Peyer's patch (tissue), 4 donors: ENCODE measurements around the gene YARS2.
A peak's percentile ranks its signal among the peaks of the same experiment; 100 is the strongest.

ENCODE experiments used
- POLR2A ChIP-seq, 2 donors: fragments of 450-650 bp; IDR thresholded peaks; one replicate each; pipeline ENCODE4 v1.5.1; 2017; ENCODE audit warnings: antibody characterized with exemption in 2 of 2, mild to moderate bottlenecking in 2 of 2, moderate library complexity in 2 of 2
- TF ChIP-seq, protein P1 (sequence below), 6 experiments: fragments of 450-650 bp in 4 of 6; fragments of 200-600 bp in 2 of 6; sonication (generic) in 1 of 6; IDR thresholded peaks; one replicate each; pipeline ENCODE4 v1.5.1; 2017 to 2019; ENCODE audit warnings: antibody characterized with exemption in 6 of 6, mild to moderate bottlenecking in 3 of 6, moderate library complexity in 1 of 6

DNA sequence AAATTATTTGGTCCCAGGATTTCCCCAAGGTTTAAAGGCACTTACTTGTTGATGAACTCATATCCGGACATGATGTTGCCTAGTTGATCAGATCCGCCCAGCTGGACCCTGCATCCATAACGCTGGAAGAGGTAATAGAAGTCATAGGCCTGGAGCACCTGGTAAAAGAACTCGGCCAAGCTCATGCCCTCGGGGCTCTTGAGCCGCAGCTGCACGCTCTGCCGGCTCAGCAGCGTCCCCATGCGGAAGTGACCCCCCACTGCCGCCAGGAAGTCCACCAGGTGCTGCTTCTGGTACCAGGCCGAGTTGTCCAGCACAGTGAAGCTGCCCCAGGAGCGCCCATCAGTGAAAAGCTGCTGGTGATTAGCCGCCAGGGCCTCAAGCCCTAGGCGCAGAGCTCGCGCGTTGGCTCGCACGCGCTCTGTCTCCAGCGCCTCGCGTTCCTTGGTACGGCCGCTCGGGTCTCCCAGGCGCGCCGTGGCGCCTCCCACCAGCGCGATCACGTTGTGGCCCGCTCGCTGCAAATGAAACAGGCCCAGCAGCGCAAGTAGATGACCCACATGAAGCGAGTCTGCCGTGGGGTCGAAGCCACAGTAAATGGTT is 545 bp downstream of the YARS2 start:
- TF ChIP-seq, protein P1, sequence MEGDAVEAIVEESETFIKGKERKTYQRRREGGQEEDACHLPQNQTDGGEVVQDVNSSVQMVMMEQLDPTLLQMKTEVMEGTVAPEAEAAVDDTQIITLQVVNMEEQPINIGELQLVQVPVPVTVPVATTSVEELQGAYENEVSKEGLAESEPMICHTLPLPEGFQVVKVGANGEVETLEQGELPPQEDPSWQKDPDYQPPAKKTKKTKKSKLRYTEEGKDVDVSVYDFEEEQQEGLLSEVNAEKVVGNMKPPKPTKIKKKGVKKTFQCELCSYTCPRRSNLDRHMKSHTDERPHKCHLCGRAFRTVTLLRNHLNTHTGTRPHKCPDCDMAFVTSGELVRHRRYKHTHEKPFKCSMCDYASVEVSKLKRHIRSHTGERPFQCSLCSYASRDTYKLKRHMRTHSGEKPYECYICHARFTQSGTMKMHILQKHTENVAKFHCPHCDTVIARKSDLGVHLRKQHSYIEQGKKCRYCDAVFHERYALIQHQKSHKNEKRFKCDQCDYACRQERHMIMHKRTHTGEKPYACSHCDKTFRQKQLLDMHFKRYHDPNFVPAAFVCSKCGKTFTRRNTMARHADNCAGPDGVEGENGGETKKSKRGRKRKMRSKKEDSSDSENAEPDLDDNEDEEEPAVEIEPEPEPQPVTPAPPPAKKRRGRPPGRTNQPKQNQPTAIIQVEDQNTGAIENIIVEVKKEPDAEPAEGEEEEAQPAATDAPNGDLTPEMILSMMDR (IDR thresholded peaks at IDR 0.05), result peak; percentile 59 to 73 (median 69)
- TF ChIP-seq POLR2A (IDR thresholded peaks at IDR 0.05), result no peak
